Left ventricle myocardium inferior (tissue), 1 donor: Measurements from ENCODE around the gene RET. TPM values are rescaled to one million over a fixed set of nuclear protein-coding genes. Genes with fewer than 3 reads are reported as not detected.

ENCODE experiments used
- DNase-seq: peaks from one replicate; pipeline ENCODE4 v3.0.0-alpha.2; 2020
- H3K27ac ChIP-seq: fragments of 200-600 bp; replicated peaks from 2 replicates; pipeline ENCODE4 v1.8.0; 2021
- H3K27me3 ChIP-seq: fragments of 200-600 bp; 2 replicates; pipeline ENCODE4 v1.8.0; 2021; ENCODE audit warnings: low read depth
- H3K36me3 ChIP-seq: fragments of 200-600 bp; 2 replicates; pipeline ENCODE4 v1.8.0; 2021
- H3K4me1 ChIP-seq: fragments of 200-600 bp; 2 replicates; pipeline ENCODE4 v1.8.0; 2021
- H3K4me3 ChIP-seq: fragments of 200-600 bp; 2 replicates; pipeline ENCODE4 v1.8.0; 2021; ENCODE audit warnings: mild to moderate bottlenecking, moderate library complexity
- H3K9me3 ChIP-seq: fragments of 200-600 bp; replicated peaks from 2 replicates; pipeline ENCODE4 v1.8.0; 2021
- CTCF ChIP-seq: fragments of 200-600 bp; IDR thresholded peaks from 2 replicates; pipeline ENCODE4 v1.8.0; 2021; ENCODE audit warnings: antibody characterized with exemption, mild to moderate bottlenecking, borderline replicate concordance
- intact Hi-C: fragments of 100-400 bp; cut with micrococcal nuclease; formaldehyde crosslinking; loops from one replicate; pipeline ENCODE4 v1.11.0; 2022
- total RNA-seq: library from RNA; stranded (reverse); fragmentation: NEBNext Ultra II Directional; extraction: Animal tissue kit (Norgen Biotek cat#: 25700); gene quantifications from one replicate; pipeline ENCODE4 v1.2.1, GENCODE V29; 2021
- donor health status: DM: no; HTN: yes; CAD: no; lungs with severe emphysema.

RET gene
- total RNA-seq, 1 donor from 2014 or later, result 0.60 TPM

- Histone ChIP-seq H3K9me3 (no peaks in the 10 kb centered on the region), H3K36me3 (no peaks in the 10 kb centered on the region), H3K27me3 (peaks cover 4% of the 10 kb centered on the region), H3K27ac (no peak overlapping the region), H3K4me1 (peaks cover 9% of the 10 kb centered on the region), H3K4me3 (no peak overlapping the region)
- no peak for DNase-seq
- intact Hi-C loops, result no loop called here
- no peak for TF ChIP-seq CTCF
Measured at GRCh38 chr10:43121444-43121843, 44.6 kb downstream of the RET start.

DNA sequence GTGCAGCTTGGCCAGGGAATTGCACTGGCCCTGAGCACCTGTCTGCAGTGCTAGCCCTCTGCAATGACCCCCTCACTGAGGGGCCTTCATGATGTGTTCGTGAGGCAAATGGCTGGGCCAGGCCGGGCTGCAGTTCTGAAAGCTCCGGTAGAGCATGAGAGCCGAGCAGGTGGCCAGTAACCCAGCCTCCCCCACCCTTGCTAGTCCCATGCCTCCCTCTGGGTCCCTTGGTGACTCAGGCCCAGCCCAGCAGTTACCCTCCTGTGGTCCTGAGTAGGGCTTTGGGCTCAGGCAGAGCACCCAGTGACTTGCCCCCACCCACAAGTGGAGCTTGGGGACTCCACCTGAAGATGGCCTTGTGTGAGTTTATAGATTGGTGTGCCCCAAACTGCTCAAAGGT, 45.2 kb downstream of the RET start:
- DNase-seq, result no peak

DNA sequence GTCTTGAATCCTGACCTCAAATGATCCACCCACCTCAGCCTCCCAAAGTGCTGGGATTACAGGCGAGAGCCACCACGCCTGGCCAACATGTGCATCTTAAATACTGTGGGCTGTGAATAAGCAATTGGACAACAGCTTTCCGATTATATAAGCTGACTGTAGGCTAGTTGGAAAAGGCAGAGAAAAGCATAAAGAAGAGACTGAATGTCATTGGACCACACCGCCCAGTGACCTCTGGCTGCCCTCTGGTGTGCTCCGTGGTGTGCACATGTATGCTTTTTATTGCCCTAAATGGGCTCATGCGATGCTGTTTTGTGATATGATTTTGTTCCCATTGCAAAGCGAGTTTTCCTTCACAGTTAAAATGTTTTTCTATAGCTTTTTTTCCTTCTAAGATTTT, 46.0 kb downstream of the RET start:
- intact Hi-C loops, result no loop called here
- no peak for DNase-seq
- Histone ChIP-seq H3K27me3 (peaks cover 4% of the 10 kb centered on the region), H3K27ac (no peak overlapping the region), H3K4me1 (peaks cover 9% of the 10 kb centered on the region), H3K4me3 (no peak overlapping the region), H3K36me3 (no peaks in the 10 kb centered on the region), H3K9me3 (no peaks in the 10 kb centered on the region)
- no peak for TF ChIP-seq CTCF

More for the DNA sequence above, 45.2 kb downstream of the RET start:
- Histone ChIP-seq H3K36me3 (no peaks in the 10 kb centered on the region), H3K4me3 (no peak overlapping the region), H3K9me3 (no peaks in the 10 kb centered on the region), H3K27me3 (peaks cover 4% of the 10 kb centered on the region), H3K27ac (no peak overlapping the region), H3K4me1 (peaks cover 9% of the 10 kb centered on the region)
- intact Hi-C loops, result no loop called here
- TF ChIP-seq CTCF, result no peak

DNA sequence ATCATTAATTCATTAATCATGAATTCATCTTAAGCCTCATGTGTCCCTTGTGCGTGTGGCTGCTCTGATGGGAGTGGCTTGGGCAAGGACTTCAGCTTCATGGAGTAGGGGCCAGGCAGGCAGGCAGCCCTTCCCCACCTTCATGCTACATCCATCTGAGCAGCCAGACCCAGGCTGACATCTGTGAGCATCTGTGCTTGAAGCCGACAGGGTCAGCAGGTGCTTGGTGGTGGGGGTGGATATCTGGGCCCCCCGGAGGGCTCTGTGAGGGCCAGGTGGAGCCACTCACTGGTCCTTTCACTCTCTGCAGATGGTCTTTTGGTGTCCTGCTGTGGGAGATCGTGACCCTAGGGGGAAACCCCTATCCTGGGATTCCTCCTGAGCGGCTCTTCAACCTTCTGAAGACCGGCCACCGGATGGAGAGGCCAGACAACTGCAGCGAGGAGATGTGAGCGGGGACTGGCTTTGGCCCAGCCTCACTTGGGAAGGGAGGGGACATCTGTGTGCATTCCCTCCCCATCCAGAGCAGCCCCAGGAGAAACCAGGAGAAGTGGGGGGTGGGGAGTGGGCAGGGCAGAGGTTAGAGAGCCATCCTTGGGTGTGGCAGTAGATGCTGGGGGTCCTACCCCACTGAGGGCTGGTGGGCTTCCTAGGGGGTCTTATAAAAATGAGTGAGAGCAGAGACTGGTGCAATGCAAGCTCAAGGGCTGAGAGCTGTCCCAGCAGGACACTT, 46.7 kb downstream of the RET start:
- no peak for TF ChIP-seq CTCF
- intact Hi-C loops, result no loop called here
- Histone ChIP-seq H3K27me3 (peaks cover 4% of the 10 kb centered on the region), H3K4me1 (peaks cover 9% of the 10 kb centered on the region), H3K4me3 (no peak overlapping the region), H3K36me3 (no peaks in the 10 kb centered on the region), H3K9me3 (no peaks in the 10 kb centered on the region), H3K27ac (no peak overlapping the region)
- DNase-seq, result no peak

DNA sequence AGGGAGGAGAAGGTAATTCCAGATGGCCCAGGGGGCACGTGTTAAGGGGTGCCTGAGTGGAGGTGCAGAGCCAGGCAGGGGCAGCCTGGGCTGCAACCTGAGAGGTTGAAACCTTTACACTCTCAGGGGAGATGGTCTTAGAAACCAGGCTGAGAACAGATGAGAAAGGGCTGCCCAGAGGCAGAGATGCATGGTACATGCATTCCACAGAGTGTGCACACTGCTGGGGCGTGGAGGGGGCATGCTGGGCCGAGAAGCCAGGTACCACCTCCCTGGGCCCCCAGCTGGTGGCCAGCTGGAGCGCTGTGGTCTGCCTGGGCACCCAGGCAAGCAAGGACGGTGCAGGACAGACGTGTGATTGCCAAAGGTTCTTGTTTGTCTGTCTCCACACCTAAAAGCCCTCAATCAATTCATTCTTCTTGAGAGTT, 47.2 kb downstream of the RET start:
- Histone ChIP-seq H3K4me1 (peaks cover 9% of the 10 kb centered on the region), H3K9me3 (no peaks in the 10 kb centered on the region), H3K27me3 (peaks cover 4% of the 10 kb centered on the region), H3K4me3 (no peak overlapping the region), H3K36me3 (no peaks in the 10 kb centered on the region), H3K27ac (no peak overlapping the region)
- TF ChIP-seq CTCF, result no peak
- intact Hi-C loops, result no loop called here
- DNase-seq, result no peak
